IPS-15b (cell line): Measurements from ENCODE around the gene DLL3.

Source experiments
- H3K27me3 ChIP-seq: one replicate; pipeline ENCODE4 v1.6.1; 2013; ENCODE audit warnings: low read length; ENCODE audit not compliant: control insufficient read depth, insufficient read depth
- H3K36me3 ChIP-seq: one replicate; pipeline ENCODE4 v1.6.1; 2013; ENCODE audit warnings: low read length; ENCODE audit not compliant: control insufficient read depth, insufficient read depth
- H3K4me1 ChIP-seq: one replicate; pipeline ENCODE4 v1.6.1; 2013; ENCODE audit warnings: mild to moderate bottlenecking, low read length; ENCODE audit not compliant: control insufficient read depth, insufficient read depth
- H3K4me3 ChIP-seq: one replicate; pipeline ENCODE4 v1.5.1; 2013; ENCODE audit warnings: low read depth, low read length
- H3K9ac ChIP-seq: one replicate; pipeline ENCODE4 v1.6.1; 2013; ENCODE audit warnings: low read depth, mild to moderate bottlenecking, low read length
- H3K9me3 ChIP-seq: one replicate; pipeline ENCODE4 v1.6.1; 2013; ENCODE audit warnings: mild to moderate bottlenecking, low read length; ENCODE audit not compliant: control insufficient read depth, insufficient read depth

Gene DLL3

GRCh38 chr19:39506944-39507714 is 8.4 kb downstream of the DLL3 start:
- no peaks in the 10 kb centered on the region for H3K36me3 ChIP-seq
- H3K9ac ChIP-seq: peak overlapping the region; percentile 24
- no peaks in the 10 kb centered on the region for H3K4me1 ChIP-seq
- H3K27me3 ChIP-seq: peaks cover 70% of the 10 kb centered on the region
- H3K4me3 ChIP-seq: peak overlapping the region; percentile 78
- H3K9me3 ChIP-seq: no peaks in the 10 kb centered on the region

GRCh38 chr19:39507715-39508364 is 9.1 kb downstream of the DLL3 start:
- peak overlapping the region; percentile 78 for H3K4me3 ChIP-seq
- peak overlapping the region; percentile 24 for H3K9ac ChIP-seq
- H3K36me3 ChIP-seq: no peaks in the 10 kb centered on the region
- no peaks in the 10 kb centered on the region for H3K9me3 ChIP-seq
- H3K27me3 ChIP-seq: peaks cover 66% of the 10 kb centered on the region
- H3K4me1 ChIP-seq: no peaks in the 10 kb centered on the region

- H3K9me3 ChIP-seq: no peaks in the 10 kb centered on the region
- no peaks in the 10 kb centered on the region for H3K36me3 ChIP-seq
- H3K4me3 ChIP-seq: no peak overlapping the region
- no peaks in the 10 kb centered on the region for H3K4me1 ChIP-seq
- peaks cover 59% of the 10 kb centered on the region for H3K27me3 ChIP-seq
- H3K9ac ChIP-seq: no peak overlapping the region
Observed at GRCh38 chr19:39508629-39509028, 9.9 kb downstream of the DLL3 start.

GRCh38 chr19:39509233-39509632 is 10.5 kb downstream of the DLL3 start:
- Histone ChIP-seq H3K36me3 (no peaks in the 10 kb centered on the region), H3K9ac (no peak overlapping the region), H3K9me3 (no peaks in the 10 kb centered on the region), H3K4me1 (no peaks in the 10 kb centered on the region), H3K27me3 (peaks cover 59% of the 10 kb centered on the region), H3K4me3 (no peak overlapping the region)

GRCh38 chr19:39512988-39513387 is 14.2 kb downstream of the DLL3 start:
- Histone ChIP-seq H3K9ac (no peak overlapping the region), H3K4me1 (no peaks in the 10 kb centered on the region), H3K9me3 (no peaks in the 10 kb centered on the region), H3K36me3 (no peaks in the 10 kb centered on the region), H3K4me3 (no peak overlapping the region), H3K27me3 (peaks cover 28% of the 10 kb centered on the region)

GRCh38 chr19:39514840-39515550 is 16.2 kb downstream of the DLL3 start, which contains the start of gene SELENOV:
Gene SELENOV (plus strand): TSS chr19:39515139. CDS start chr19:39515213, 74 bp downstream.
- H3K9ac ChIP-seq: peak within 1 kb of the TSS; percentile 88
- no peaks in the 10 kb centered on the region for H3K36me3 ChIP-seq
- H3K27me3 ChIP-seq: peaks cover 14% of the 10 kb centered on the region
- H3K4me1 ChIP-seq: peaks cover 4% of the 10 kb centered on the region
- peak within 1 kb of the TSS; percentile 88 for H3K4me3 ChIP-seq
- no peaks in the 10 kb centered on the region for H3K9me3 ChIP-seq

DNA sequence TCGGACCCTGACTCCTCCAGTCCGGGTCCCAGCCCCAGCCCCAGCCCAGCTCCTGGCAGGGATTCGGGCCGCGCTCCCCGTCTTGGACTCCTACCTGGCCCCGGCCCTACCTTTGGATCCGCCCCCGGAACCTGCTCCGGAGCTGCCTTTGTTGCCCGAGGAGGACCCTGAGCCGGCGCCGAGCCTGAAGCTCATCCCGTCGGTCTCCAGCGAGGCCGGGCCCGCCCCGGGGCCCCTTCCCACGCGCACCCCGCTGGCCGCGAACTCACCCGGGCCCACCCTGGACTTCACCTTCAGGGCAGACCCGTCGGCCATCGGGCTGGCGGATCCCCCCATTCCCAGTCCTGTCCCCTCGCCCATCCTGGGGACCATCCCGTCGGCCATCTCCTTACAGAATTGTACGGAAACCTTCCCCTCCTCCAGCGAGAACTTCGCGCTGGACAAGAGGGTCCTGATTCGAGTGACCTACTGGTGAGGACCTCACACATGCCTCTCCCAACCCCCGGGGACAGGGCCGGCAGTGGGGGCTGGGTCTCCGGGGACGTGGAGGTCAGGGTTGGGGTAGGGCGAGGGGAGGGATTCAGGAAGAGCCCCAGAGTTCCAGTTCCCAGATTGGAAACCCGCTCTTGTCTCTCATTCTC is 16.9 kb downstream of the DLL3 start:
- H3K9ac ChIP-seq: peak overlapping the region; percentile 88
- H3K9me3 ChIP-seq: no peaks in the 10 kb centered on the region
- peaks cover 4% of the 10 kb centered on the region for H3K4me1 ChIP-seq
- peak overlapping the region; percentile 88 for H3K4me3 ChIP-seq
- peaks cover 12% of the 10 kb centered on the region for H3K27me3 ChIP-seq
- peaks cover under 1% of the 10 kb centered on the region for H3K36me3 ChIP-seq

DNA sequence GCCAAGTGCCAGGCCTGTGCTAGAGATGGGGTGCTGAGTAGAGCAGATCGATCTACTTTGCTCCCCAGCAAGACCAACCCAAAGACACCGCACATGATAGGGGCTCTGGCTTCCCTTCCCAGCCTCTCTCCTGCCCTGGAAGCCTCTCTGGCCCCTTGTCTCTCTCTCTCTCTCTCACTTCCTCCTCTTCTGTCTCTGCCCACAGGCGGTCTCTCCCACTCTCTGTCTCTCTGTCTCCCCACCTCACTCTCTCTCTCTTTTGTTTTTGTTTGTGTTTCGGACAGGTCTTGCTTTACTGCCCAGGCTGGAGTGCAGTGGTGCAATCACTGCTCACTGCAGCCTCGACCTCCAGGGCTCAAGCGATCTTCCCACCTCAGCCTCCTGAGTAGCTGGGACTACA is 17.5 kb downstream of the DLL3 start:
- Histone ChIP-seq H3K9me3 (no peaks in the 10 kb centered on the region), H3K9ac (peak overlapping the region; percentile 88), H3K36me3 (peaks cover 3% of the 10 kb centered on the region), H3K4me1 (peaks cover 4% of the 10 kb centered on the region), H3K27me3 (peaks cover 12% of the 10 kb centered on the region), H3K4me3 (peak overlapping the region; percentile 88)

GRCh38 chr19:39517432-39517831 is 18.7 kb downstream of the DLL3 start:
- H3K9ac ChIP-seq: no peak overlapping the region
- H3K9me3 ChIP-seq: no peaks in the 10 kb centered on the region
- peaks cover 3% of the 10 kb centered on the region for H3K36me3 ChIP-seq
- H3K4me3 ChIP-seq: no peak overlapping the region
- peaks cover 4% of the 10 kb centered on the region for H3K4me1 ChIP-seq
- peaks cover 12% of the 10 kb centered on the region for H3K27me3 ChIP-seq

- H3K36me3 ChIP-seq: peaks cover 3% of the 10 kb centered on the region
- H3K4me3 ChIP-seq: peak overlapping the region; percentile 8
- no peaks in the 10 kb centered on the region for H3K9me3 ChIP-seq
- peaks cover 4% of the 10 kb centered on the region for H3K4me1 ChIP-seq
- no peak overlapping the region for H3K9ac ChIP-seq
- peaks cover 12% of the 10 kb centered on the region for H3K27me3 ChIP-seq
Observed at GRCh38 chr19:39518458-39518857, 19.7 kb downstream of the DLL3 start.

DNA sequence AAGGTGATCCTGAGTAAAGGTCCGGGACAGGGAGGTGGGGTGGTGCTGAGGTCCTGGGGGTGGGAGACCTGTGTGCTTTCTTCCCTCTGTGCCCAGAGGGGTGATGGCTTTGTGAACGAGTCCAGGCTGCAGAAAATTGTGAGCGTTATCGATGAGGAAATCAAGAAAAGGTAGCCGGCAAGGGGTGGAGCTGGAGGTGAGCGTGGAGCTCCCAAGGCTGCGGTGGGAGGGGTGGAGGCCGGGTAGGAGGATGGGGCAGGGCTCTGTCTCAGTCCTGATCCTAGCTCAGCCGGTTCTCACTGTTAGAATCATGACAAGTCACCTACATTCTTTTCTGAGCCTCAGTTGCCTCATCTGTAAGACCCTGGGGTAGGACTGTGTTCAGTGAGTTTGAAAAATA is 20.2 kb downstream of the DLL3 start:
- peaks cover 3% of the 10 kb centered on the region for H3K36me3 ChIP-seq
- H3K4me3 ChIP-seq: peak overlapping the region; percentile 8
- H3K9me3 ChIP-seq: no peaks in the 10 kb centered on the region
- no peak overlapping the region for H3K9ac ChIP-seq
- peaks cover 8% of the 10 kb centered on the region for H3K27me3 ChIP-seq
- peaks cover 4% of the 10 kb centered on the region for H3K4me1 ChIP-seq
